Measurements from ENCODE around the gene MTMR4.
A peak's percentile ranks its signal among the peaks of the same experiment; 100 is the strongest.

- TF ChIP-seq POLR2A (IDR thresholded peaks at IDR 0.05; ENCODE audit: low read length) = peak; percentile 67
- TF ChIP-seq GATA1 (IDR thresholded peaks at IDR 0.05; ENCODE audit: low read depth, low read length) = no peak
Observed at GRCh38 chr17:58492238-58493121, 22.0 kb downstream of the MTMR4 start.

Data from erythroblast (primary cell).